K562 (cell line): ENCODE data around the gene LILRA5. TPM values are rescaled to one million over a fixed set of nuclear protein-coding genes. Genes with fewer than 3 reads are reported as not detected.
"Not testable (repeated sequence)": the region's sequence is repeated elsewhere in the genome, so short reads cannot be mapped to it uniquely, and the experiment has no call there.

Source experiments
- ATAC-seq: fragments of 200-7000 bp; cut with Tn5 transposase; 3 replicates; pipeline ENCODE4 v1.9.1; 2020; ENCODE audit warnings: moderate library complexity
- BruUV-seq: library from RNA; stranded (reverse); fragments of 400-500 nt; replicated peaks from 2 replicates; lab custom pipeline; 2021; lab: Mats Ljungman, UMichigan
- CTCF ChIA-PET: fragments of 300-600 bp; formaldehyde crosslinking; extraction: SDS; loops from one replicate; lab custom pipeline; 2021; ENCODE audit warnings: low intra/inter-chr PET ratio; lab: Yijun Ruan, JAX
- POLR2A ChIA-PET: fragments of 300-600, 350-650 bp; sonication (Branson Sonifier 250); formaldehyde crosslinking; extraction: SDS; loops from one replicate; lab custom pipeline; 2021; ENCODE audit warnings: antibody characterized with exemption, inconsistent platforms; lab: Yijun Ruan, JAX
- DNase-seq, 4 experiments: peaks; one replicate each; pipeline versions ENCODE4 v3.0.0 to v3.0.0-alpha.2; 2011 to 2018; ENCODE audit warnings: low spot score in 3 of 4, mixed read lengths in 3 of 4; ENCODE audit errors: extremely low read depth in 1 of 4
- FAIRE-seq: peaks from 2 replicates; lab custom pipeline; 2011; peaks lifted over from hg19 to GRCh38; lab: Jason Lieb, UNC
- H2AFZ ChIP-seq: 2 replicates; pipeline ENCODE4 v1.6.0; 2011; ENCODE audit warnings: low read depth, low read length, control low read depth, inconsistent platforms
- H3K27ac ChIP-seq: fragments of 200-600 bp; 3 replicates; pipeline ENCODE4 v1.8.0; 2011; ENCODE audit warnings: low read depth, mild to moderate bottlenecking, control low read depth, inconsistent platforms, low read length, moderate library complexity, mixed read lengths; ENCODE audit errors: extremely low read depth
- H3K27me3 ChIP-seq, 2 experiments: fragments of 300-600 bp in 1 of 2; 2 replicates in 1 of 2; 3 replicates in 1 of 2; pipeline versions ENCODE4 v1.6.0 to v1.8.0; 2011; ENCODE audit warnings: inconsistent platforms in 2 of 2, low read length in 2 of 2, mild to moderate bottlenecking in 1 of 2, mixed read lengths in 1 of 2, moderate library complexity in 1 of 2; ENCODE audit not compliant: control insufficient read depth in 2 of 2, insufficient read depth in 2 of 2
- H3K36me3 ChIP-seq: fragments of 300-600 bp; 3 replicates; pipeline ENCODE4 v1.8.0; 2011; ENCODE audit warnings: mild to moderate bottlenecking, low read length, inconsistent platforms; ENCODE audit not compliant: control insufficient read depth, insufficient read depth
- H3K4me1 ChIP-seq, 2 experiments: fragments of 200-600 bp in 1 of 2; replicated peaks in 1 of 2; 2 replicates in 1 of 2; 3 replicates in 1 of 2; pipeline versions ENCODE4 v1.5.1 to v1.8.0; 2011; ENCODE audit warnings: inconsistent platforms in 2 of 2, low read length in 2 of 2, mild to moderate bottlenecking in 1 of 2, mixed read lengths in 1 of 2, moderate library complexity in 1 of 2; ENCODE audit not compliant: control insufficient read depth in 2 of 2, insufficient read depth in 2 of 2
- H3K4me2 ChIP-seq: 2 replicates; pipeline ENCODE4 v1.6.1; 2011; ENCODE audit warnings: low read length, control low read depth, inconsistent platforms, mixed read lengths; ENCODE audit not compliant: insufficient read depth
- H3K4me3 ChIP-seq: fragments of 200-600 bp; sonication (generic), shearing (Covaris generic); 2 replicates; pipeline ENCODE4 v1.5.1; 2016; ENCODE audit warnings: control low read depth, inconsistent platforms
- H3K79me2 ChIP-seq: fragments of 200-600 bp; 3 replicates; pipeline ENCODE4 v1.8.0; 2011; ENCODE audit warnings: low read length, inconsistent platforms; ENCODE audit not compliant: control insufficient read depth, insufficient read depth
- H3K9ac ChIP-seq, 2 experiments: 2 replicates each; pipeline versions ENCODE4 v1.6.0 to v1.6.1; 2011; ENCODE audit warnings: low read depth in 2 of 2, low read length in 2 of 2, control low read depth in 1 of 2, inconsistent platforms in 1 of 2, mild to moderate bottlenecking in 1 of 2, mixed read lengths in 1 of 2; ENCODE audit not compliant: insufficient read depth in 1 of 2
- H3K9me1 ChIP-seq: one replicate; pipeline ENCODE4 v1.6.0; 2011; ENCODE audit warnings: inconsistent platforms, mild to moderate bottlenecking, low read length, moderate library complexity; ENCODE audit not compliant: control insufficient read depth, insufficient read depth
- H3K9me3 ChIP-seq: replicated peaks from 2 replicates; pipeline ENCODE4 v1.5.1; 2011; ENCODE audit warnings: low read depth, low read length, inconsistent platforms; ENCODE audit not compliant: control insufficient read depth, insufficient read depth
- H4K20me1 ChIP-seq: replicated peaks from 2 replicates; pipeline ENCODE4 v1.6.1; 2011; ENCODE audit warnings: low read length, inconsistent platforms, mixed read lengths; ENCODE audit not compliant: control insufficient read depth, insufficient read depth
- CEBPB ChIP-seq: fragments of 450-650 bp; IDR thresholded peaks from 2 replicates; pipeline ENCODE4 v1.6.1; 2016; ENCODE audit warnings: missing genetic modification characterization, missing compliant biosample characterization
- CEBPG ChIP-seq, 3 experiments: fragments of 200-800 bp in 1 of 3; sonication (Bioruptor generic) in 1 of 3; sonication (generic) in 1 of 3; formaldehyde crosslinking in 1 of 3; IDR thresholded peaks in 2 of 3; conservative IDR thresholded peaks in 1 of 3; 2 replicates each; pipeline versions ENCODE4 v1.6.1 to v1.8.0; 2016 to 2022; ENCODE audit warnings: missing compliant biosample characterization in 2 of 3, missing genetic modification characterization in 2 of 3, mild to moderate bottlenecking in 1 of 3, missing genetic modification reagents in 1 of 3
- WGBS: fragments of 100-300 bp; shearing (Covaris generic); methylation state at CpG from one replicate; pipeline ENCODE4 v1.1.6; 2016; ENCODE audit warnings: low coverage, mixed read lengths; ENCODE audit not compliant: insufficient coverage; ENCODE audit errors: missing lambda C conversion rate; 5-methylcytosine and 5-hydroxymethylcytosine counted together
- in situ Hi-C: fragments of 300-500 bp; cut with MboI; formaldehyde crosslinking; loops from 4 replicates; pipeline ENCODE4 v1.15.0; 2018; ENCODE audit warnings: inconsistent platforms, mixed read lengths
- intact Hi-C: fragments of 100-400 bp; cut with micrococcal nuclease; formaldehyde crosslinking; loops from 2 replicates; pipeline ENCODE4 v1.14.2; 2022
- polyA plus RNA-seq, 8 experiments: library from polyadenylated mRNA; depleted of rRNA in 4 of 8; stranded (reverse) in 5 of 8; unstranded in 3 of 8; fragments of >200 nt; fragmentation: Nextera tagmentation in 2 of 8; fragmentation: Illumina TruSeq in 1 of 8; extraction: Ambion mirVana in 2 of 8; extraction: Trizol in 1 of 8; gene quantifications; 2 replicates each; pipeline versions ENCODE4 v1.2.1 to v1.2.3, GENCODE V29; 2011 to 2014; ENCODE audit warnings: inconsistent platforms in 1 of 8, missing spikeins in 1 of 8
- total RNA-seq, 7 experiments: library from RNA; depleted of rRNA in 6 of 7; stranded (reverse); fragments of >200 nt in 6 of 7; fragmentation: Illumina TruSeq in 2 of 7; extraction: Trizol in 2 of 7; gene quantifications; 2 replicates each; pipeline versions ENCODE4 v1.2.1 to v1.2.3, GENCODE V29; 2011 to 2021; ENCODE audit warnings: low replicate concordance in 1 of 7
- TF ChIP-seq, protein P1 (sequence below): fragments of 200-800 bp; sonication (Bioruptor generic); IDR thresholded peaks from 2 replicates; pipeline ENCODE4 v1.6.1; 2017; ENCODE audit warnings: missing genetic modification characterization, missing compliant biosample characterization
- TF ChIP-seq, protein P2 (sequence below), 3 experiments: IDR thresholded peaks in 2 of 3; conservative IDR thresholded peaks in 1 of 3; 2 replicates each; pipeline ENCODE4 v1.5.1; 2011 to 2012; ENCODE audit warnings: low read length in 3 of 3, mild to moderate bottlenecking in 3 of 3, control low read depth in 2 of 3, improper control_type of control experiment in 1 of 3, inconsistent platforms in 1 of 3, low read depth in 1 of 3, mixed read lengths in 1 of 3, moderate library complexity in 1 of 3; ENCODE audit not compliant: insufficient read depth in 2 of 3

Gene LILRA5
- total and polyA plus RNA-seq, 9 of the 15 experiments (the other 6 are each of a cell fraction or from before 2014, with no cell fraction given) = not detected

DNA sequence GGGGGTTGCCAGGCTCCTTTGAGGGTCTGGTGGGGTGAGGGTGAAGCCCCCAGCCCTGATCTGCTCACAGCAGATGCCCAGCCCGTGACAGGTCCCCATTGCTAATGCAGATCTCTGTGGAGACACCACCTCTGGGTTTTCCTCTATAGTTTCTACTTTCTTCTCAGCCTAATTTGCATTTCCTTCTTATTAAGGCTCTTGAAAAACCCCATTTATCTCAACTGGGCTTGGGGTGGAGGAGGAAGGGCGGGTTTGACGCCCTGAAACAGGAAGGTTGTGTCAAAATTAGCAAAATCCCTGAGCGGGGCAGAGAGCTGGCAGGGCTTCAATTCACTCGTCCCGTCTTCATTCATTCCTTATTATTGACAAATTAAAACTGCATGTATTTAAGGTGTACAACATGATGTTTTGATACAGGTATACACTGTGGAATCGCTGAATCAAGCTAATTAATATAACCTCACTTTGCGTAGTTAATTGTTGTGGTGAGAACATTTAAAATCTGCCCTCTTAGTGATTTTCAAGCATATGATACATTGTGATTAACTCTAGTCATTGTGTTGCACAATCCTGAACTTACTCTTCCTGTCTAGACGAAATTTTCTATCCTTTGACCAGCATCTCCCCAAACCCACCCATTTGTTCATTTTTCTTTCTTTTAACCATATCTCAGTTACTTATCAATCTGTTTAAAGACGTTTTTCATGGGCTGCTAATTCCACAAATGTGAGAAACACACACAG is 48.9 kb upstream of the LILRA5 start:
- H3K79me2 ChIP-seq; H3K4me3 ChIP-seq; DNase-seq; H3K9me3 ChIP-seq; H3K9me1 ChIP-seq; H2AFZ ChIP-seq; H4K20me1 ChIP-seq; BruUV-seq; H3K36me3 ChIP-seq; POLR2A ChIA-PET; H3K4me2 ChIP-seq; intact Hi-C loops; CTCF ChIA-PET; H3K4me1 ChIP-seq; ATAC-seq; H3K27ac ChIP-seq; H3K9ac ChIP-seq; TF ChIP-seq CEBPG (CRISPR knock-in tag; IDR thresholded peaks at IDR 0.05): not testable (repeated sequence)
- H3K27me3 ChIP-seq = peaks cover 3 to 35% of the 10 kb centered on the region in 2 experiments; a peak in 3 of 5 replicates
- peak; percentile 61 for FAIRE-seq
- TF ChIP-seq CEBPG (tag; conservative IDR thresholded peaks at IDR 0.05 in 1 of 2, IDR thresholded peaks at IDR 0.05 in 1 of 2) (peak in 1 of 2 experiments; percentile 61; a peak in 2 of 4 replicates), CEBPB (tag) (peak; percentile 67)
- WGBS = 8% methylated on average over 3 of the region's 10 CpGs
- in situ Hi-C loops = loop anchor here (5.0 kb wide), 1 partner anchor 145 kb away; no protein-coding TSS in a partner anchor

DNA sequence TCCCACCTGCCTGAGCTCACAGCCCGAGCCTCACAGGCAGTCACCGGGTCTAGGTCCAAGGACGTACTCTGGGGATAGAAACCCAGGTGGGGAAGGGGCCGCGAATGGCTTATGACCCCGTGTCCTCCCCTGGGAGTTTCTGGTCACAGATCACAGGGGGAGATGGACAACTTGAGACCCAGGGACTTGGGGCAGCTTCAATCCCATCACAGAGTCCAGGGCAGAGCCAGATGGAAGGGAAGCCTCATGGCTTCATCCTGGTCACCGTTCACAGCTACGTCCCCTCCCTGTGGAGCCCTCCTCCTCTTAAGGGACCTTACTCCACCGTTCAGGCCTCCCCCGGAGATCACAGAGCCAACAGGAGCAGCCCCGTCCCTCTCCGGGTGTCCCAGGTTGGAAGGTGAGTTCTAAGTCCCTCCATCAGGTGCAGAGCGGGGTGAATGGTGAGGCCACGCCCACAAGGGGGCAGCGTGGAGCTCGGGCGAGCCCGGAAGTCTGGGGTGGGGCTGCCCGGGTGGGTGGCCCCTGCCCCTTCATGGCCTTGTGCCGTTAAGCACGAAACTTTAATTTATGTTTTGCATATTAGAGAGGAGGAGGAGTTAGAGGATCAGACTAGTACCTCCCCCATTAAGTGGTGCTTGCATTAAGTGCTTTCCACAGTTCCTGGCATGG is 46.3 kb upstream of the LILRA5 start:
- H3K27me3 ChIP-seq = peaks cover 2 to 42% of the 10 kb centered on the region in 2 experiments; a peak in 3 of 5 replicates
- POLR2A ChIA-PET, DNase-seq, H3K9me3 ChIP-seq, H3K36me3 ChIP-seq, H3K4me2 ChIP-seq, H3K9me1 ChIP-seq, CTCF ChIA-PET, H3K9ac ChIP-seq, BruUV-seq, H3K4me1 ChIP-seq, H3K27ac ChIP-seq, H2AFZ ChIP-seq, H3K79me2 ChIP-seq, in situ Hi-C loops, H4K20me1 ChIP-seq, intact Hi-C loops, H3K4me3 ChIP-seq: not testable (repeated sequence)
- peak; percentile 98 for ATAC-seq
- FAIRE-seq = peak; percentile 96
- TF ChIP-seq, protein P1, sequence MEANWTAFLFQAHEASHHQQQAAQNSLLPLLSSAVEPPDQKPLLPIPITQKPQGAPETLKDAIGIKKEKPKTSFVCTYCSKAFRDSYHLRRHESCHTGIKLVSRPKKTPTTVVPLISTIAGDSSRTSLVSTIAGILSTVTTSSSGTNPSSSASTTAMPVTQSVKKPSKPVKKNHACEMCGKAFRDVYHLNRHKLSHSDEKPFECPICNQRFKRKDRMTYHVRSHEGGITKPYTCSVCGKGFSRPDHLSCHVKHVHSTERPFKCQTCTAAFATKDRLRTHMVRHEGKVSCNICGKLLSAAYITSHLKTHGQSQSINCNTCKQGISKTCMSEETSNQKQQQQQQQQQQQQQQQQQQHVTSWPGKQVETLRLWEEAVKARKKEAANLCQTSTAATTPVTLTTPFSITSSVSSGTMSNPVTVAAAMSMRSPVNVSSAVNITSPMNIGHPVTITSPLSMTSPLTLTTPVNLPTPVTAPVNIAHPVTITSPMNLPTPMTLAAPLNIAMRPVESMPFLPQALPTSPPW (CRISPR knock-in tag) = peak; percentile 27; the same call in 1 of the 2 replicates
- TF ChIP-seq, protein P2, sequence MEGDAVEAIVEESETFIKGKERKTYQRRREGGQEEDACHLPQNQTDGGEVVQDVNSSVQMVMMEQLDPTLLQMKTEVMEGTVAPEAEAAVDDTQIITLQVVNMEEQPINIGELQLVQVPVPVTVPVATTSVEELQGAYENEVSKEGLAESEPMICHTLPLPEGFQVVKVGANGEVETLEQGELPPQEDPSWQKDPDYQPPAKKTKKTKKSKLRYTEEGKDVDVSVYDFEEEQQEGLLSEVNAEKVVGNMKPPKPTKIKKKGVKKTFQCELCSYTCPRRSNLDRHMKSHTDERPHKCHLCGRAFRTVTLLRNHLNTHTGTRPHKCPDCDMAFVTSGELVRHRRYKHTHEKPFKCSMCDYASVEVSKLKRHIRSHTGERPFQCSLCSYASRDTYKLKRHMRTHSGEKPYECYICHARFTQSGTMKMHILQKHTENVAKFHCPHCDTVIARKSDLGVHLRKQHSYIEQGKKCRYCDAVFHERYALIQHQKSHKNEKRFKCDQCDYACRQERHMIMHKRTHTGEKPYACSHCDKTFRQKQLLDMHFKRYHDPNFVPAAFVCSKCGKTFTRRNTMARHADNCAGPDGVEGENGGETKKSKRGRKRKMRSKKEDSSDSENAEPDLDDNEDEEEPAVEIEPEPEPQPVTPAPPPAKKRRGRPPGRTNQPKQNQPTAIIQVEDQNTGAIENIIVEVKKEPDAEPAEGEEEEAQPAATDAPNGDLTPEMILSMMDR (IDR thresholded peaks at IDR 0.05 in 2 of 3, conservative IDR thresholded peaks at IDR 0.05 in 1 of 3; ENCODE audit: insufficient read depth in 2 of 3, low read depth in 1 of 3, low read length in 3 of 3) = peak; percentile 12 to 29 (median 27); a peak in 2 of 6 replicates
- 2% methylated on average over 10 of the region's 21 CpGs for WGBS
